BLaER1 treated with 17β-estradiol and CSF1 and Interleukin-3, amounts not matched to agents 10 nM and 100 nM (cell line): Measurements from ENCODE around the gene PLB1.

Experiments
- H3K27ac ChIP-seq, 11 experiments: shearing (Covaris generic); formaldehyde crosslinking; 2 replicates each; pipeline ENCODE4 v1.8.1; 2022
- H3K27me3 ChIP-seq, 11 experiments: shearing (Covaris generic); formaldehyde crosslinking; 2 replicates each; pipeline ENCODE4 v1.8.1; 2022
- H3K36me3 ChIP-seq, 11 experiments: shearing (Covaris generic); formaldehyde crosslinking; 2 replicates each; pipeline ENCODE4 v1.8.1; 2022
- H3K4me1 ChIP-seq, 10 experiments: shearing (Covaris generic); formaldehyde crosslinking; 2 replicates each; pipeline ENCODE4 v1.8.1; 2022
- H3K4me2 ChIP-seq, 11 experiments: shearing (Covaris generic); formaldehyde crosslinking; 2 replicates each; pipeline ENCODE4 v1.8.1; 2022
- H3K4me3 ChIP-seq, 10 experiments: shearing (Covaris generic); formaldehyde crosslinking; 2 replicates each; pipeline ENCODE4 v1.8.1; 2022
- H3K9ac ChIP-seq, 11 experiments: shearing (Covaris generic); formaldehyde crosslinking; 2 replicates each; pipeline ENCODE4 v1.8.1; 2022
- H3K9me3 ChIP-seq, 11 experiments: shearing (Covaris generic); formaldehyde crosslinking; replicated peaks in 1 of 11; 2 replicates each; pipeline ENCODE4 v1.8.1; 2022
- H4K20me1 ChIP-seq, 11 experiments: shearing (Covaris generic); formaldehyde crosslinking; 2 replicates each; pipeline ENCODE4 v1.8.1; 2022
- Cebpa-rat ChIP-seq, 11 experiments: shearing (Covaris generic); IDR thresholded peaks; 2 replicates each; pipeline ENCODE4 v1.8.1; 2022

The PLB1 gene

GRCh38 chr2:28635191-28635611 lies 139.3 kb downstream of the PLB1 start:
- H3K27me3 ChIP-seq = no peaks in the 10 kb centered on the region
- H3K4me1 ChIP-seq = peaks cover 0 to 8% (median 0%) of the 10 kb centered on the region in 10 experiments; a peak in 4 of 20 replicates
- no peak overlapping the region for H3K4me2 ChIP-seq
- H3K36me3 ChIP-seq = peaks cover 0 to 17% (median 0%) of the 10 kb centered on the region in 11 experiments; a peak in 2 of 22 replicates
- no peak overlapping the region for H3K9ac ChIP-seq
- no peaks in the 10 kb centered on the region for H4K20me1 ChIP-seq
- no peak for TF ChIP-seq Cebpa-rat (IDR thresholded peaks at IDR 0.05)
- H3K4me3 ChIP-seq = no peak overlapping the region
- H3K9me3 ChIP-seq = no peaks in the 10 kb centered on the region
- H3K27ac ChIP-seq = no peak overlapping the region

GRCh38 chr2:28636491-28636890 lies 140.6 kb downstream of the PLB1 start:
- Histone ChIP-seq H3K9ac (no peak overlapping the region), H3K27me3 (no peaks in the 10 kb centered on the region), H4K20me1 (no peaks in the 10 kb centered on the region; a peak in 1 of 22 replicates), H3K36me3 (peaks cover 0 to 17% (median 0%) of the 10 kb centered on the region in 11 experiments; a peak in 2 of 22 replicates), H3K4me1 (peaks cover 0 to 16% (median 0%) of the 10 kb centered on the region in 10 experiments; a peak in 5 of 20 replicates), H3K4me3 (no peak overlapping the region), H3K9me3 (no peaks in the 10 kb centered on the region), H3K27ac (no peak overlapping the region), H3K4me2 (no peak overlapping the region)
- no peak for TF ChIP-seq Cebpa-rat (IDR thresholded peaks at IDR 0.05)

GRCh38 chr2:28637066-28638047 lies 141.5 kb downstream of the PLB1 start:
- no peak overlapping the region for H3K27ac ChIP-seq
- H3K4me2 ChIP-seq = 0 out of 22 replicates have a peak overlapping the region, but pooled peaks of 1 of the 11 experiments have one; percentile 7
- no peaks in the 10 kb centered on the region for H3K27me3 ChIP-seq
- H4K20me1 ChIP-seq = no peaks in the 10 kb centered on the region; a peak in 1 of 22 replicates
- H3K4me1 ChIP-seq = peaks cover 0 to 16% (median 0%) of the 10 kb centered on the region in 10 experiments; a peak in 5 of 20 replicates
- no peak overlapping the region for H3K4me3 ChIP-seq
- no peak for TF ChIP-seq Cebpa-rat (IDR thresholded peaks at IDR 0.05)
- H3K36me3 ChIP-seq = peaks cover 0 to 17% (median 0%) of the 10 kb centered on the region in 11 experiments; a peak in 2 of 22 replicates
- H3K9ac ChIP-seq = no peak overlapping the region
- H3K9me3 ChIP-seq = no peaks in the 10 kb centered on the region

GRCh38 chr2:28638102-28638501 lies 142.2 kb downstream of the PLB1 start:
- Histone ChIP-seq H3K4me1 (peaks cover 0 to 16% (median 0%) of the 10 kb centered on the region in 10 experiments; a peak in 5 of 20 replicates), H4K20me1 (no peaks in the 10 kb centered on the region; a peak in 1 of 22 replicates), H3K9ac (no peak overlapping the region), H3K27me3 (no peaks in the 10 kb centered on the region), H3K4me2 (no peak overlapping the region), H3K36me3 (peaks cover 0 to 12% (median 0%) of the 10 kb centered on the region in 11 experiments; a peak in 2 of 22 replicates), H3K27ac (no peak overlapping the region), H3K9me3 (no peaks in the 10 kb centered on the region), H3K4me3 (no peak overlapping the region)
- no peak for TF ChIP-seq Cebpa-rat (IDR thresholded peaks at IDR 0.05)

- peaks cover 0 to 16% (median 0%) of the 10 kb centered on the region in 10 experiments; a peak in 5 of 20 replicates for H3K4me1 ChIP-seq
- H3K4me2 ChIP-seq = no peak overlapping the region
- no peaks in the 10 kb centered on the region for H3K27me3 ChIP-seq
- H3K4me3 ChIP-seq = no peak overlapping the region
- no peaks in the 10 kb centered on the region for H3K9me3 ChIP-seq
- H3K27ac ChIP-seq = no peak overlapping the region
- no peaks in the 10 kb centered on the region; a peak in 1 of 22 replicates for H4K20me1 ChIP-seq
- TF ChIP-seq Cebpa-rat (IDR thresholded peaks at IDR 0.05) = no peak
- H3K36me3 ChIP-seq = peaks cover 0 to 4% (median 0%) of the 10 kb centered on the region in 11 experiments; a peak in 2 of 22 replicates
- H3K9ac ChIP-seq = no peak overlapping the region
Measured at GRCh38 chr2:28639092-28639691, 143.3 kb downstream of the PLB1 start.

- Histone ChIP-seq H3K27me3 (no peaks in the 10 kb centered on the region), H3K9me3 (no peaks in the 10 kb centered on the region), H3K27ac (no peak overlapping the region), H3K4me1 (peaks cover 0 to 16% (median 0%) of the 10 kb centered on the region in 10 experiments; a peak in 5 of 20 replicates), H3K9ac (no peak overlapping the region), H3K4me2 (no peak overlapping the region), H3K4me3 (no peak overlapping the region), H4K20me1 (no peaks in the 10 kb centered on the region; a peak in 1 of 22 replicates), H3K36me3 (no peaks in the 10 kb centered on the region; a peak in 1 of 22 replicates)
- TF ChIP-seq Cebpa-rat (IDR thresholded peaks at IDR 0.05) = no peak
Measured at GRCh38 chr2:28639836-28640235, 144.0 kb downstream of the PLB1 start.

GRCh38 chr2:28640260-28640907 lies 144.5 kb downstream of the PLB1 start:
- Histone ChIP-seq H3K27ac (no peak overlapping the region), H3K9me3 (no peaks in the 10 kb centered on the region)

GRCh38 chr2:28640908-28641300 lies 145.0 kb downstream of the PLB1 start:
- Histone ChIP-seq H3K4me3 (no peak overlapping the region), H3K4me2 (peak overlapping the region in 4 of 11 experiments; percentile 3 to 26 (median 19); a peak in 4 of 22 replicates), H3K4me1 (peaks cover 0 to 16% (median 0%) of the 10 kb centered on the region in 10 experiments; a peak in 5 of 20 replicates), H3K27me3 (no peaks in the 10 kb centered on the region), H3K9me3 (no peaks in the 10 kb centered on the region), H3K27ac (no peak overlapping the region), H4K20me1 (no peaks in the 10 kb centered on the region; a peak in 1 of 22 replicates), H3K36me3 (no peaks in the 10 kb centered on the region; a peak in 1 of 22 replicates), H3K9ac (no peak overlapping the region)
- TF ChIP-seq Cebpa-rat (IDR thresholded peaks at IDR 0.05) = no peak

More at GRCh38 chr2:28640260-28640907, 144.5 kb downstream of the PLB1 start:
- H3K36me3 ChIP-seq = no peaks in the 10 kb centered on the region; a peak in 1 of 22 replicates
- peaks cover 0 to 16% (median 0%) of the 10 kb centered on the region in 10 experiments; a peak in 5 of 20 replicates for H3K4me1 ChIP-seq
- no peak overlapping the region for H3K4me3 ChIP-seq
- TF ChIP-seq Cebpa-rat (IDR thresholded peaks at IDR 0.05) = no peak
- H3K9ac ChIP-seq = no peak overlapping the region
- peak overlapping the region in 4 of 11 experiments; percentile 3 to 26 (median 19); a peak in 4 of 22 replicates for H3K4me2 ChIP-seq
- H3K27me3 ChIP-seq = no peaks in the 10 kb centered on the region
- H4K20me1 ChIP-seq = no peaks in the 10 kb centered on the region; a peak in 1 of 22 replicates
